ENCODE results near the gene UPK3BL2.
"Not testable (repeated sequence)": the region's sequence is repeated elsewhere in the genome, so short reads cannot be mapped to it uniquely, and the experiment has no call there.

UPK3BL2 gene, protein sequence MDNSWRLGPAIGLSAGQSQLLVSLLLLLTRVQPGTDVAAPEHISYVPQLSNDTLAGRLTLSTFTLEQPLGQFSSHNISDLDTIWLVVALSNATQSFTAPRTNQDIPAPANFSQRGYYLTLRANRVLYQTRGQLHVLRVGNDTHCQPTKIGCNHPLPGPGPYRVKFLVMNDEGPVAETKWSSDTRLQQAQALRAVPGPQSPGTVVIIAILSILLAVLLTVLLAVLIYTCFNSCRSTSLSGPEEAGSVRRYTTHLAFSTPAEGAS

DNA sequence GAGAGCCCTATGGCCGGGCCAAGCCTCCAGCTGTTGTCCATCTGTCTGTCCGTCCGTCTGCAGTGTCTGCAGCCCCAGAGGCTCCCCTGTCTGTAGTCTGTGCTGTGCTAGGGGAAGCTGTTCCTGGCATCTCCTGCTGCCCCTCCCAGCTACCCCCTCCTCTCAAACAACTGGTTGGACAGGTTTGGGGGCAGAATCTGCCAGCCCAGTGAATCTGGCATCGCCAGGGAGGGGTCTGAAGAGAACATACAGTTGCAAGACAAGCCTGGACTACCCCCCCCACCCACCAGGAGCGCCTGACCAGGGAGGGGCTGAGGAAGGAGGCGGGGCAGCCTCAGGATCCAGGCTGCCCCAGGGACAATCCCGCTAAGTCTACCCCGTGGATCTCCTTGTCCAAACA, at the start of gene UPK3BL2:
Gene UPK3BL2, minus strand, starts transcription at position 101 of the 400 bp plus-strand sequence. Its CDS starts 60 bp downstream, at position 41.
- not testable (repeated sequence) for H3K9me2 ChIP-seq (ENCODE audit: low read depth, low read length); H3K36me3 ChIP-seq (ENCODE audit: insufficient read depth, low read length); H3K27me3 ChIP-seq (ENCODE audit: insufficient read depth, low read length); H3K4me3 ChIP-seq (ENCODE audit: low read depth, low read length, poor library complexity, severe bottlenecking); H3K27ac ChIP-seq (ENCODE audit: low read depth, low read length, poor library complexity, severe bottlenecking); H2AFZ ChIP-seq (ENCODE audit: low read length); H4K20me1 ChIP-seq (ENCODE audit: insufficient read depth, low read length); H3F3A ChIP-seq (ENCODE audit: insufficient read depth, low read length); H3K4me2 ChIP-seq (ENCODE audit: low read length); H3K9me3 ChIP-seq (ENCODE audit: low read length); H3K9ac ChIP-seq (ENCODE audit: low read length); H3K4me1 ChIP-seq (ENCODE audit: insufficient read depth, low read length, severe bottlenecking); H3K79me2 ChIP-seq (ENCODE audit: insufficient read depth, low read length)

DNA sequence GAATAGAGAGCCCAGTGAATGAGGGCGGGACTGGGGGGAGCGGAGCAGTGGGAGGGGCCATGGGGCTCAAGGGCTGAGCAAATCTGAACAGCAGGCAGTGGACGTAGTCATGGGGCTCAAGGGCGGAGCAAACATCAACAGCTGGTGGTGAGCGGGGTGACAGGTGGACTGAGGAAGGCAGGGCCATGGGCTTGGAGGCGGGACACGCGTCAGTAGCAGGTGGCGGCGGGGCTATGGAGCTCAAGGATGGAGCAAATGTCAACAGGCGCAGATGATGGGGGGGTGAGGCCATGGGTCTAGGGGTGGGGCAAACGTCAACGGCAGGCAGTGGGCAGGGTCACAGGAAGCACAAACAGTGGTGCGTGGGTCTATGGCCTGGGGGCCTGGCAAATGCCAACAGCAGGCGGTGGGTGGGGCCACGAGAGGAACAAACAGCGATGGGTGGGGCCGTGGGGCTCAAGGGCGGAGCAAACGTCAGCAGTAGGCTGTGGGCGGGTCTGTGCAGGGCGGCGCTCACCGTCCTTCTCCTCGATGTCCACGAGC, 49.1 kb upstream of the UPK3BL2 start:
- not testable (repeated sequence) for H3K27ac ChIP-seq (ENCODE audit: low read depth, low read length, poor library complexity, severe bottlenecking); H3K4me2 ChIP-seq (ENCODE audit: low read length); H4K20me1 ChIP-seq (ENCODE audit: insufficient read depth, low read length)

DNA sequence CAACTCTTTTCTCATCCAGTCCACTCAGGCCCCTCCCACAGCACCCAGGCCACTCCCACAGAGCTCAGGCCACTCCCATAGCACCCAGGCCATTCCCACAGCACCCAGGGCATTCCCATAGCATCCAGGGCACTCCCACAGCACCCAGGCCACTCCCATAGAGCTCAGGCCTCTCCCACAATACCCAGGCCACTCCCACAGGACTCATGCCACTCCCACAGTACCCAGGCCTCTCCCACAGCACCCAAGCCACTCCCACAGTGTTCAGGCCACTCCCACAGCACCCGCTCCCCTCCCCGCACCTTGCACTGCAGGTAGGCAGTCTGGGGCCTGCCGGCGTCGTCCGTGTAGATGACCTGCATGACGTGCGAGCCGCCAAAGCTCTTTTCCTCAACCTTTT, 46.4 kb upstream of the UPK3BL2 start:
- H4K20me1 ChIP-seq (ENCODE audit: insufficient read depth, low read length); H3K9me2 ChIP-seq (ENCODE audit: low read depth, low read length); H3K36me3 ChIP-seq (ENCODE audit: insufficient read depth, low read length): not testable (repeated sequence)

More for the DNA sequence above, 49.1 kb upstream of the UPK3BL2 start:
- H3F3A ChIP-seq (ENCODE audit: insufficient read depth, low read length); H3K79me2 ChIP-seq (ENCODE audit: insufficient read depth, low read length); H3K9me2 ChIP-seq (ENCODE audit: low read depth, low read length); H2AFZ ChIP-seq (ENCODE audit: low read length); H3K27me3 ChIP-seq (ENCODE audit: insufficient read depth, low read length); H3K9ac ChIP-seq (ENCODE audit: low read length); H3K4me3 ChIP-seq (ENCODE audit: low read depth, low read length, poor library complexity, severe bottlenecking); H3K9me3 ChIP-seq (ENCODE audit: low read length); H3K36me3 ChIP-seq (ENCODE audit: insufficient read depth, low read length); H3K4me1 ChIP-seq (ENCODE audit: insufficient read depth, low read length, severe bottlenecking): not testable (repeated sequence)

DNA sequence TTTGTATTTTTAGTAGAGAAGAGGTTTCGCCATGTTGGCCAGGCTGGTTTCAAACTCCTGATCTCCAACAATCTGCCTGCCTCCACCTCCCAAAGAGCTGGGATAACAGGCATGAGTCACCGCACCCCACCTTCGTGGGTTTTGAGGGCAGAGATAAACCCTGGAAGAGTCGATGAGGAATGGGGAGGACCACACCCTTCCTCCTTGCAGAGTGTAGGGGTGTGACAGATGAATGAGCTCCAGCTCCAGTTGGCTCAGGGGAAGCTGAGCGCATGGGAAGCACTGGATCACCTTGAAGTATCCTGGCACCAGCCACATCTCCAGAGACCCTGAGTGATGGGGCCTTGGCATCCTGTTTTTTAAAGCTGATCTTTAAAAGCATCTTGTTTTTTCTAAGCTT, 40.0 kb upstream of the UPK3BL2 start:
- not testable (repeated sequence) for H4K20me1 ChIP-seq (ENCODE audit: insufficient read depth, low read length); H3K79me2 ChIP-seq (ENCODE audit: insufficient read depth, low read length); H3K9ac ChIP-seq (ENCODE audit: low read length); H3F3A ChIP-seq (ENCODE audit: insufficient read depth, low read length); H3K27me3 ChIP-seq (ENCODE audit: insufficient read depth, low read length); H3K9me2 ChIP-seq (ENCODE audit: low read depth, low read length); H3K27ac ChIP-seq (ENCODE audit: low read depth, low read length, poor library complexity, severe bottlenecking); H3K9me3 ChIP-seq (ENCODE audit: low read length); H3K4me2 ChIP-seq (ENCODE audit: low read length); H2AFZ ChIP-seq (ENCODE audit: low read length); H3K36me3 ChIP-seq (ENCODE audit: insufficient read depth, low read length); H3K4me1 ChIP-seq (ENCODE audit: insufficient read depth, low read length, severe bottlenecking); H3K4me3 ChIP-seq (ENCODE audit: low read depth, low read length, poor library complexity, severe bottlenecking)

More for the DNA sequence above, 46.4 kb upstream of the UPK3BL2 start:
- H3K27ac ChIP-seq (ENCODE audit: low read depth, low read length, poor library complexity, severe bottlenecking); H3F3A ChIP-seq (ENCODE audit: insufficient read depth, low read length); H2AFZ ChIP-seq (ENCODE audit: low read length); H3K27me3 ChIP-seq (ENCODE audit: insufficient read depth, low read length); H3K9ac ChIP-seq (ENCODE audit: low read length); H3K4me2 ChIP-seq (ENCODE audit: low read length); H3K4me3 ChIP-seq (ENCODE audit: low read depth, low read length, poor library complexity, severe bottlenecking); H3K9me3 ChIP-seq (ENCODE audit: low read length); H3K4me1 ChIP-seq (ENCODE audit: insufficient read depth, low read length, severe bottlenecking); H3K79me2 ChIP-seq (ENCODE audit: insufficient read depth, low read length): not testable (repeated sequence)

DNA sequence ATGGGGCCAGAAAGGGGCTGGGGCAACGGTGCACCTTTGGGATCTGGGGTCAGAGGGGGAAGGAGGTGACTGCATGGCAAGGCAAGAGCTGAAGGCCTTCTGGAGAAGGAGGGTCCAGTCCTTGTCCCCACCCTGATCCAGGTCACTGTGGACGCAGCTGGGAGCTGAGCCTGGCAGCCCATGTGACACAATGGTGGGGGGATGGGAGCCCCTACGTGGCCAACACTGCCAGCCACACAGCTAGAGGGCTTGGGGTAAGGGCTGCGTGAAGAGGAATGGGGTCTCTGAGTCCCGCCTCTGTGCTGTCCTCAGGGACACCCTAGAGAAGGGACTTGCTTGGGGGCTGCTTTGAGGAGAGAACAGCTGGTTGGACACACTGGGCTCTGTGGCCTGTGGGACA, 38.2 kb upstream of the UPK3BL2 start:
- not testable (repeated sequence) for H3K9ac ChIP-seq (ENCODE audit: low read length); H3K4me2 ChIP-seq (ENCODE audit: low read length)

DNA sequence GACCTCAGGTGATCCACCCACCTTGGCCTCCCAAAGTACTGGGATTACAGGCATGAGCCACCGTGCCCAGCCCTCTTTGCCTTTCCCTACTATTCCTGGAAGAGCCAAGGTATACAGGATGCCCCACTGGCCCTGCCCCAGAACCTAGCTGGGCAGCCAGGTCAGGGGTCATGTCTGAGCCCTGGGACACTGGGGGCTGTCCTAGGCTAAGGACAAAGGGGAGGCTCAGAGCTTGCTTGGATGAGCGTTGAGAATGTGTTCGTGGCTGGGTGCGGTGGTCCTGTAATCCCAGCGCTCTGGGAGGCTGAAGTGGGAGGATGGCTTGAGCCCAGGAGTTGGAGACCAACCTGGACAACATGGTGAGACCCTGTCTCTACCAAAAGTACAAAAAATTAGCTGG, 35.0 kb upstream of the UPK3BL2 start:
- H3F3A ChIP-seq (ENCODE audit: insufficient read depth, low read length); H3K4me1 ChIP-seq (ENCODE audit: insufficient read depth, low read length, severe bottlenecking); H3K9me3 ChIP-seq (ENCODE audit: low read length); H3K27me3 ChIP-seq (ENCODE audit: insufficient read depth, low read length); H2AFZ ChIP-seq (ENCODE audit: low read length); H3K36me3 ChIP-seq (ENCODE audit: insufficient read depth, low read length); H3K9me2 ChIP-seq (ENCODE audit: low read depth, low read length); H4K20me1 ChIP-seq (ENCODE audit: insufficient read depth, low read length); H3K4me2 ChIP-seq (ENCODE audit: low read length); H3K79me2 ChIP-seq (ENCODE audit: insufficient read depth, low read length); H3K4me3 ChIP-seq (ENCODE audit: low read depth, low read length, poor library complexity, severe bottlenecking); H3K27ac ChIP-seq (ENCODE audit: low read depth, low read length, poor library complexity, severe bottlenecking); H3K9ac ChIP-seq (ENCODE audit: low read length): not testable (repeated sequence)

More for the DNA sequence above, 38.2 kb upstream of the UPK3BL2 start:
- not testable (repeated sequence) for H3K36me3 ChIP-seq (ENCODE audit: insufficient read depth, low read length); H3K9me2 ChIP-seq (ENCODE audit: low read depth, low read length); H3K27ac ChIP-seq (ENCODE audit: low read depth, low read length, poor library complexity, severe bottlenecking); H3K4me1 ChIP-seq (ENCODE audit: insufficient read depth, low read length, severe bottlenecking); H3K79me2 ChIP-seq (ENCODE audit: insufficient read depth, low read length); H3F3A ChIP-seq (ENCODE audit: insufficient read depth, low read length); H2AFZ ChIP-seq (ENCODE audit: low read length); H3K9me3 ChIP-seq (ENCODE audit: low read length); H3K4me3 ChIP-seq (ENCODE audit: low read depth, low read length, poor library complexity, severe bottlenecking); H4K20me1 ChIP-seq (ENCODE audit: insufficient read depth, low read length); H3K27me3 ChIP-seq (ENCODE audit: insufficient read depth, low read length)

DNA sequence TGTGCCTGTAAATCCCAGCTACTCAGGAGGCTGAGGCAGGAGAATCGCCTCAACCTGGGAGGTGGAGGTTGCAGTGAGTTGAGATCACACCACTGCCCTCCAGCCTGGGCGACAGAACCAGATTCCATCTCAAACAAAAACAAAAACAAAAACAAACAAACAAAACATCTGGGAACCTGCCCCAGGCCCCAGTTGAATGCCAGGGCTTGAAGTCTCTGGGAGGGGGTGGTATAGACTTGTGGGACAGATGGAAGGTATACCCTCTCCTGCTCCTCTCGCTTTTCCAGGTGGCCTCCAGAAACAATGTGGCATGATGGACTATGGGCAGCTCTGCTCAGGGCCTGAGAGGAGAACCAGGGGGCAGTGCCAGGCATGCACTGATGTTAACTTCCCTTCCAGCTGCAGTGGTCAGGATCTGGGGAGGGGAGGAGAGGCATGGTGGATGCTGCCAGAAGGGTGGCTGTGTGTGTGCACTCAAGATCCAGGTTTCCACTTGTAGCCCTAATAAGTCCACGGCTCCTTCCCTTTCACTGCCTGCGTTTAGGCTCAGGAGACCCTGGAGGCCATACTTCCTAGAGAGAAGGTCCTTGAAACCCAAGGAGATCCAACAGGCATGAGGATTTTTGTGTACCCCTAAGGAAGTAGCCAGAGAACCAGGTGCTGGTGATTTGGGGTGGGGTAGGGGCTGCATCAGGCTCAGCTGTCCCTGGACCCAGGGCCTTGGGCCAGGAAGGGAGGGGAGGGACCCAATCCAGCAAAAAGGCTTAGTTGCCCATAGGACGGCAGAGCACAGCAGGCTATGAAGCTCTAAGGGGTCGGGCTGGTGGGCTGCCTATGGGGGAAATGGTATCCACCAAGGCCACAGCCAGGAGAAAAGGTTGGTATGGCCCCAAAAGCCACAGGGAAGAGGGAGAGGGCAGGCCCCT, 34.1 kb upstream of the UPK3BL2 start:
- H3K9ac ChIP-seq (ENCODE audit: low read length); H3K4me1 ChIP-seq (ENCODE audit: insufficient read depth, low read length, severe bottlenecking); H3K27ac ChIP-seq (ENCODE audit: low read depth, low read length, poor library complexity, severe bottlenecking); H3K4me3 ChIP-seq (ENCODE audit: low read depth, low read length, poor library complexity, severe bottlenecking); H3K4me2 ChIP-seq (ENCODE audit: low read length); H3K36me3 ChIP-seq (ENCODE audit: insufficient read depth, low read length); H3K79me2 ChIP-seq (ENCODE audit: insufficient read depth, low read length); H4K20me1 ChIP-seq (ENCODE audit: insufficient read depth, low read length); H3K27me3 ChIP-seq (ENCODE audit: insufficient read depth, low read length); H3F3A ChIP-seq (ENCODE audit: insufficient read depth, low read length); H3K9me3 ChIP-seq (ENCODE audit: low read length); H3K9me2 ChIP-seq (ENCODE audit: low read depth, low read length); H2AFZ ChIP-seq (ENCODE audit: low read length): not testable (repeated sequence)

Data from OCI-LY1 (cell line).